Mesendoderm (in vitro differentiated cells): ENCODE measurements around the gene SHROOM3.

Experiments used
- DNase-seq: peaks from one replicate; pipeline ENCODE4 v3.0.0; 2013
- H2AK5ac ChIP-seq: 2 replicates; pipeline ENCODE4 v1.6.1; 2013; ENCODE audit warnings: low read length, inconsistent platforms
- H2BK120ac ChIP-seq: 2 replicates; pipeline ENCODE4 v1.6.1; 2013; ENCODE audit warnings: low read depth, mild to moderate bottlenecking, low read length, moderate library complexity, mixed read lengths
- H2BK15ac ChIP-seq: replicated peaks from 2 replicates; pipeline ENCODE4 v1.6.1; 2013; ENCODE audit warnings: low read depth, mild to moderate bottlenecking, moderate library complexity
- H2BK5ac ChIP-seq: 2 replicates; pipeline ENCODE4 v1.6.1; 2013; ENCODE audit warnings: low read length, inconsistent platforms
- H3K18ac ChIP-seq: 2 replicates; pipeline ENCODE4 v1.6.1; 2013; ENCODE audit warnings: mild to moderate bottlenecking, low read length, mixed read lengths
- H3K23ac ChIP-seq: one replicate; pipeline ENCODE4 v1.6.1; 2013; ENCODE audit warnings: low read length
- H3K27ac ChIP-seq: 2 replicates; pipeline ENCODE4 v1.5.1; 2013; ENCODE audit warnings: low read depth, mild to moderate bottlenecking, inconsistent platforms, low read length, moderate library complexity
- H3K27me3 ChIP-seq: 2 replicates; pipeline ENCODE4 v1.6.1; 2013; ENCODE audit warnings: low read length, control low read depth, mild to moderate bottlenecking, inconsistent platforms; ENCODE audit not compliant: insufficient read depth, poor library complexity
- H3K36me3 ChIP-seq: 2 replicates; pipeline ENCODE4 v1.6.1; 2013; ENCODE audit warnings: low read length, inconsistent platforms; ENCODE audit not compliant: control insufficient read depth, insufficient read depth
- H3K4ac ChIP-seq: one replicate; pipeline ENCODE4 v1.6.1; 2013; ENCODE audit warnings: low read depth, mild to moderate bottlenecking, low read length, moderate library complexity
- H3K4me1 ChIP-seq: 2 replicates; pipeline ENCODE4 v1.6.1; 2013; ENCODE audit warnings: low read depth, low read length, inconsistent platforms; ENCODE audit not compliant: control insufficient read depth
- H3K4me2 ChIP-seq: 2 replicates; pipeline ENCODE4 v1.6.1; 2013; ENCODE audit warnings: low read length
- H3K4me3 ChIP-seq: 2 replicates; pipeline ENCODE4 v1.5.1; 2013; ENCODE audit warnings: mild to moderate bottlenecking, low read length
- H3K56ac ChIP-seq: one replicate; pipeline ENCODE4 v1.6.1; 2013; ENCODE audit warnings: low read length
- H3K79me1 ChIP-seq: 2 replicates; pipeline ENCODE4 v1.6.1; 2013; ENCODE audit warnings: low read length, inconsistent platforms
- H3K79me2 ChIP-seq: 2 replicates; pipeline ENCODE4 v1.6.1; 2013; ENCODE audit warnings: mild to moderate bottlenecking, low read length; ENCODE audit not compliant: control insufficient read depth, insufficient read depth
- H3K9ac ChIP-seq: 2 replicates; pipeline ENCODE4 v1.6.1; 2013; ENCODE audit warnings: low read length, inconsistent platforms
- H4K5ac ChIP-seq: one replicate; pipeline ENCODE4 v1.6.1; 2013; ENCODE audit warnings: low read length
- H4K8ac ChIP-seq: one replicate; pipeline ENCODE4 v1.6.1; 2013; ENCODE audit warnings: low read depth, mild to moderate bottlenecking, control low read depth, low read length, moderate library complexity
- WGBS: extraction: QIAGEN DNeasy Blood & Tissue Kit; methylation state at CpG from one replicate; pipeline ENCODE4 v1.1.7; 2013; ENCODE audit warnings: low lambda C conversion rate, missing lambda C conversion rate; ENCODE audit not compliant: insufficient coverage; ENCODE audit errors: extremely low coverage; 5-methylcytosine and 5-hydroxymethylcytosine counted together

The SHROOM3 gene

GRCh38 chr4:76641351-76641750 is 206.3 kb downstream of the SHROOM3 start:
- no peak for DNase-seq
- no peak overlapping the region for H2BK15ac ChIP-seq
- no peak overlapping the region for H3K4ac ChIP-seq
- H3K79me1 ChIP-seq = no peaks in the 10 kb centered on the region
- H3K56ac ChIP-seq = no peak overlapping the region
- H3K18ac ChIP-seq = no peak overlapping the region
- H4K5ac ChIP-seq = no peak overlapping the region
- no peaks in the 10 kb centered on the region for H3K79me2 ChIP-seq
- WGBS = no CpG with 5 or more reads among the region's 4 CpGs
- H4K8ac ChIP-seq = no peak overlapping the region
- H3K4me3 ChIP-seq = no peak overlapping the region
- H3K36me3 ChIP-seq = no peaks in the 10 kb centered on the region
- H3K27me3 ChIP-seq = no peaks in the 10 kb centered on the region
- no peak overlapping the region for H3K27ac ChIP-seq
- no peak overlapping the region for H2BK120ac ChIP-seq
- H3K9ac ChIP-seq = no peak overlapping the region
- no peak overlapping the region for H3K23ac ChIP-seq
- H3K4me2 ChIP-seq = no peak overlapping the region
- no peak overlapping the region for H2BK5ac ChIP-seq
- H2AK5ac ChIP-seq = no peak overlapping the region
- H3K4me1 ChIP-seq = no peaks in the 10 kb centered on the region

GRCh38 chr4:76641758-76642157 is 206.7 kb downstream of the SHROOM3 start:
- H4K8ac ChIP-seq = no peak overlapping the region
- no peaks in the 10 kb centered on the region for H3K79me2 ChIP-seq
- H3K9ac ChIP-seq = no peak overlapping the region
- H3K36me3 ChIP-seq = no peaks in the 10 kb centered on the region
- H3K23ac ChIP-seq = no peak overlapping the region
- no peak for DNase-seq
- no peaks in the 10 kb centered on the region for H3K79me1 ChIP-seq
- no peaks in the 10 kb centered on the region for H3K27me3 ChIP-seq
- no peak overlapping the region for H2BK120ac ChIP-seq
- no peak overlapping the region for H2BK5ac ChIP-seq
- H4K5ac ChIP-seq = no peak overlapping the region
- H3K18ac ChIP-seq = no peak overlapping the region
- no peak overlapping the region for H3K56ac ChIP-seq
- H3K4me1 ChIP-seq = no peaks in the 10 kb centered on the region
- no peak overlapping the region for H3K27ac ChIP-seq
- no peak overlapping the region for H3K4me3 ChIP-seq
- no peak overlapping the region for H2AK5ac ChIP-seq
- no peak overlapping the region for H3K4me2 ChIP-seq
- no peak overlapping the region for H3K4ac ChIP-seq
- H2BK15ac ChIP-seq = no peak overlapping the region
- no CpG with 5 or more reads among the region's 2 CpGs for WGBS

- Histone ChIP-seq H2BK15ac (no peak overlapping the region), H4K8ac (no peak overlapping the region), H2AK5ac (no peak overlapping the region), H2BK120ac (no peak overlapping the region), H4K5ac (no peak overlapping the region), H3K4me2 (no peak overlapping the region), H3K4me1 (no peaks in the 10 kb centered on the region), H3K4me3 (no peak overlapping the region), H3K27ac (no peak overlapping the region), H3K18ac (no peak overlapping the region), H3K23ac (no peak overlapping the region), H3K9ac (no peak overlapping the region), H3K36me3 (no peaks in the 10 kb centered on the region), H3K79me2 (no peaks in the 10 kb centered on the region), H3K79me1 (no peaks in the 10 kb centered on the region), H2BK5ac (no peak overlapping the region), H3K56ac (no peak overlapping the region), H3K4ac (no peak overlapping the region), H3K27me3 (no peaks in the 10 kb centered on the region)
- peak; percentile 28 for DNase-seq
- no CpG with 5 or more reads among the region's 8 CpGs for WGBS
Measured at GRCh38 chr4:76644831-76645485, 209.9 kb downstream of the SHROOM3 start.

- H3K4me2 ChIP-seq = no peak overlapping the region
- no peaks in the 10 kb centered on the region for H3K36me3 ChIP-seq
- H3K4ac ChIP-seq = no peak overlapping the region
- no peak overlapping the region for H3K18ac ChIP-seq
- H4K5ac ChIP-seq = no peak overlapping the region
- DNase-seq = no peak
- no peak overlapping the region for H2BK120ac ChIP-seq
- H3K4me1 ChIP-seq = no peaks in the 10 kb centered on the region
- H3K9ac ChIP-seq = no peak overlapping the region
- no peaks in the 10 kb centered on the region for H3K79me2 ChIP-seq
- WGBS = no CpG with 5 or more reads among the region's 1 CpG
- H3K56ac ChIP-seq = no peak overlapping the region
- no peak overlapping the region for H3K4me3 ChIP-seq
- no peak overlapping the region for H3K23ac ChIP-seq
- no peak overlapping the region for H3K27ac ChIP-seq
- H4K8ac ChIP-seq = no peak overlapping the region
- H2BK5ac ChIP-seq = no peak overlapping the region
- no peak overlapping the region for H2AK5ac ChIP-seq
- H3K27me3 ChIP-seq = no peaks in the 10 kb centered on the region
- no peaks in the 10 kb centered on the region for H3K79me1 ChIP-seq
- no peak overlapping the region for H2BK15ac ChIP-seq
Measured at GRCh38 chr4:76649086-76649485, 214.1 kb downstream of the SHROOM3 start.

GRCh38 chr4:76651616-76652015 is 216.6 kb downstream of the SHROOM3 start:
- Histone ChIP-seq H3K9ac (no peak overlapping the region), H4K5ac (no peak overlapping the region)
- no CpG with 5 or more reads among the region's 2 CpGs for WGBS

GRCh38 chr4:76652389-76652788 is 217.4 kb downstream of the SHROOM3 start:
- WGBS = no CpG with 5 or more reads among the region's 1 CpG
- Histone ChIP-seq H3K79me1 (no peaks in the 10 kb centered on the region), H2AK5ac (no peak overlapping the region), H2BK15ac (no peak overlapping the region), H3K9ac (no peak overlapping the region), H3K4me2 (no peak overlapping the region), H3K23ac (no peak overlapping the region), H3K4me1 (no peaks in the 10 kb centered on the region), H2BK120ac (no peak overlapping the region), H3K4me3 (no peak overlapping the region), H4K5ac (no peak overlapping the region), H3K79me2 (no peaks in the 10 kb centered on the region), H3K27ac (no peak overlapping the region), H2BK5ac (no peak overlapping the region), H3K18ac (no peak overlapping the region), H3K4ac (no peak overlapping the region), H3K36me3 (no peaks in the 10 kb centered on the region), H3K56ac (no peak overlapping the region), H4K8ac (no peak overlapping the region), H3K27me3 (no peaks in the 10 kb centered on the region)
- no peak for DNase-seq

More at GRCh38 chr4:76651616-76652015, 216.6 kb downstream of the SHROOM3 start:
- no peak overlapping the region for H3K23ac ChIP-seq
- no peak overlapping the region for H3K4me3 ChIP-seq
- H2AK5ac ChIP-seq = no peak overlapping the region
- no peak overlapping the region for H4K8ac ChIP-seq
- no peaks in the 10 kb centered on the region for H3K79me2 ChIP-seq
- DNase-seq = no peak
- H3K56ac ChIP-seq = no peak overlapping the region
- H3K4ac ChIP-seq = no peak overlapping the region
- H3K27me3 ChIP-seq = no peaks in the 10 kb centered on the region
- no peak overlapping the region for H3K4me2 ChIP-seq
- no peak overlapping the region for H2BK120ac ChIP-seq
- no peaks in the 10 kb centered on the region for H3K36me3 ChIP-seq
- H2BK5ac ChIP-seq = no peak overlapping the region
- H3K4me1 ChIP-seq = no peaks in the 10 kb centered on the region
- no peaks in the 10 kb centered on the region for H3K79me1 ChIP-seq
- no peak overlapping the region for H2BK15ac ChIP-seq
- no peak overlapping the region for H3K27ac ChIP-seq
- no peak overlapping the region for H3K18ac ChIP-seq
